Muscle of arm (tissue), 12 donors: ENCODE measurements around the gene PLCH1. TPM values are rescaled to one million over a fixed set of nuclear protein-coding genes. Genes with fewer than 3 reads are reported as not detected.

Experiments used
- DNase-seq: peaks from one replicate; pipeline ENCODE4 v3.0.0-alpha.2; 2013
- polyA plus RNA-seq, 12 donors: library from polyadenylated mRNA; unstranded; fragments of 120-200 nt; gene quantifications; one replicate each; pipeline ENCODE4 v1.2.1, GENCODE V29; 2013; ENCODE audit not compliant: insufficient read length in 12 of 12

PLCH1 gene
- polyA plus RNA-seq, 12 donors = 0.20 to 0.97 (median 0.40) TPM; not detected in 2

- DNase-seq = no peak
Observed at GRCh38 chr3:155481591-155481990, 263.3 kb downstream of the PLCH1 start.

GRCh38 chr3:155481089-155481488 lies 263.8 kb downstream of the PLCH1 start:
- DNase-seq = no peak

- DNase-seq = no peak
Observed at GRCh38 chr3:155465664-155466063, 279.2 kb downstream of the PLCH1 start.

- DNase-seq = no peak
Observed at GRCh38 chr3:155462672-155463071, 282.2 kb downstream of the PLCH1 start.

DNA sequence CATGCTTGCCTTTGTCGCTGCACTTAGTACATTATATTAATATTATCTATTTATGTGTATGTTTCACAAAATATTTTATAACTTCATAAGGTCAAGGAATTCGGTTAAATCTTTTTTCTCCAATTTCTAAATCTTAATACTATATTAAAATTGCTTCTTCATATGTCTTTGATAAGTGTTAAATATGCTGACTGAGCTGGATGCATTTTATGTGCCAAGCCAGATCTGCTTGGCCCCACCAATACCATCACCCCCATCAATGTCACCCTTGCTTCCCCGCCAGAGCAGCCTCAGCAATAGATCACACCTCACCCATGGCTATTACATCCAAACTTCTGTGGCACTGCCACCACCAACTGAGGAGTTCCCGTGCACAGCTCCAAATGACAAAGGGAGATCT lies 287.3 kb downstream of the PLCH1 start:
- no peak for DNase-seq

GRCh38 chr3:155455765-155456164 lies 289.1 kb downstream of the PLCH1 start:
- DNase-seq = no peak

DNA sequence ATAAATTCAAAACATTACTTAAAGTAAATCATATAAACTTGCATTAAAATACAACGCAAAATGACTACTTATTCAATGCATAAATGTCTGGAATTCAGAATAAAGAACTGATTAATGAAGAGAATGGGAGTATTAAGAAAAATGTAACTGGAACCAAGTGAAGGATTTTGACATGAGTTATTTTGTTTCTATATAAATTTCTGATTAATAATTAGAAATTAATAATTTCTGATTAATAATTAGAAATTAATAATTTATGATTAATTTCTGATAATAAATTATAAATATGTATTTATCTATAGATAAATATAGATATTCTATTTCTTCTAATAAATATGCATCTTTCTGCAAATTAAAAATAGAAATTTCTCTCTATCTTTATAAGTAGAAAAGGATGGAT lies 291.4 kb downstream of the PLCH1 start:
- DNase-seq = no peak

DNA sequence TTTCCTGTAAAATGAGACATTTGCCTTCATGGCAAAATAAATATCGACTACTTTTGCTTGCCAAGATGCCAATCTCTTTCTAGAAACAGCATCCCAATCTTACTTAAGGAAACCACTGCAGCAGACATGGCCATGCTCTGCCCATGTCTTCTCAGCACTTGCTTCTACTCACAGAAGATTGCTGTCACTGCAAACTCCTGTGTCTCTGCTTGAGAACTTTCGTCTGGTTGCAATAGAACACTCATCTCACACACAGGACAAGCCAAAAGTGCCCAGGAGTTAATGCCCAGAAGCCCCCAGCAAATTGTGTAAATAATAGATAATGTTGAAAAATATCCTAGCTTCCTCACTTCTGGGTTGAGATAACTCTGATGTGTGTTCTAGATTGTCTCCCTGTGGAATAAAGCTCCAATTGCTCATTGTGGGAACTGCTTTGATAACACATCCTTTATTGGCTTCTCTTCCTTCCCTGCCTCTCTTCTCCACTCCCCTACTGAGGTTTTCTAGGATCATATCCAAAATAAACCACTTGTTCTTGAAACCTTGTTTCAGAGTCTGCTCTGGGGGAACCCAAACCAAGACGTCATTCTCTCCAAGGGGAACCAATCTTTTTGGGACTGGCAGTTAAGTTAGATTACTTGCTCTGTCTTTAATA lies 295.1 kb downstream of the PLCH1 start:
- no peak for DNase-seq

DNA sequence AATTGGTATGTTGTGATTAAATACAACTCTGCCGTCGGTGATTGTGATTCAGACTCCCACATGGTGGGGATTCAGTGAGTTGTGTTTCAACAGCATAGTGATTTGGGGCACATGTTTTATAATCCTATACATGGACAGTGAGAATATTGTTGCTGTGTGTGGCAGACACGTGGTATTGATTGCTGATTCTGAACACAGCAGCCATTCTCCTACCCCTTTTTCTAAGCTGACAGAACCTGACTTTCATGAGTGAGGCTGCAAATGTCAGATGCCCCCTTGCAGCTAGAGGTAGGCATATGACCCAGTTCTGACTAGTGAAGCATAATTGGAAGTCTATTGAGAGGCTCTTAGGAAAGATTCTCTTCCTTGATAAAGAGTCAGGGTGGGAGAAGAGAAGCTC lies 296.3 kb downstream of the PLCH1 start:
- DNase-seq = no peak

DNA sequence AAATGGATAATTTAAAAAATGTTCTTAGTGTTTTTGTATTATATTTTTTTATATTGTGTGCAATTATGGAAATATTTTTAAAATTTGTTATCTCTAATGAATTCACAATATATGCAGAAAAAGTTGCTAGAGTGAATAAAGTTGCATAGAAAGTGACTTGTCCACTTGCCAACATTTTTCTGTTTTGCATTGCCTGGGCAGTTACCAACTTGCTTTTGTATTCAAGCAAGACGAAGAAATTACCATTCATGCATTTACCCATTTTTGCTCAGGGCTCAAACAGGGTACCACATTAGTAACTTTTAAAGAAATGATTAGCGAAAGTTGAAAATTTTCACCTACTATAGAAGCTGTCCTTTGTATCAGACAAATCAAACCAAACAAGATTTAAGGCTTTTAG lies 298.5 kb downstream of the PLCH1 start:
- DNase-seq = no peak

DNA sequence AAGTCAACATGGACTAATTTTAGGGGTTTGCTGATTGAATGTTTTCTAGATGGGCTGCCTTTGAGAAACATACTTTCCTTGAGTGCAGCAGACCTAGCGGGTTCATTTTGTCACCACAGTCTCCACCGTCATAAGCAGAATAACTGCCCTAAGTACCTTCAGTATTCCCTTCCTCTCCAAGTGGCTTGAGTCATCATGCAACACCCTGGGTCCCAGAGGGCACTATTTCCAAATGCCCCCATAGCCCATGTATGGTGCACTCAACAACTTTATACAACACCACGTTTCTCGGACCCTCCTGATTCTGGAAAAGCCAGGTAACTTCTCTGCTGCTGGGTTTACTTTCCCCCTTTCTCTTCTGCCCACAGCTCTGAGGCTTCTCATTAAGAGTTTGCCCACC lies 300.1 kb downstream of the PLCH1 start:
- DNase-seq = no peak

DNA sequence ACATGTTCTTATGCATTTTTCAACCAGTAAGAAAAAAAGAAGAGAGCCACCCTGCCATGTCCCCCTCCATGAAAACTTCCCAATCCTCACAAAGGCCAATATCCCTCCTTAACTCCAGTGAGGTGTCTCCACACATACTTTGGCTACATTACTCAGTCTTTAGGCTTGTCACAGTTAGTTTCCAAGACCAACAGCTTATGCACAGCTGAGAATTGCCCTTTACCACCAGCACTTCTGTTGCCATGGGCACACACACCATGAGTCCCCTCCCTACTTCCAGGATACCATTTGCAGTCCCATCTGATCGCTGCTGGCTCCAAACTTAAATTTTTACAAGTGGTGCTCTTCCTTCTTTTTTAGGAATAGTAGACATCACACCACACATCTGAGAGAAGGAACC lies 301.1 kb downstream of the PLCH1 start:
- no peak for DNase-seq

GRCh38 chr3:155442072-155442471 lies 302.8 kb downstream of the PLCH1 start:
- no peak for DNase-seq

DNA sequence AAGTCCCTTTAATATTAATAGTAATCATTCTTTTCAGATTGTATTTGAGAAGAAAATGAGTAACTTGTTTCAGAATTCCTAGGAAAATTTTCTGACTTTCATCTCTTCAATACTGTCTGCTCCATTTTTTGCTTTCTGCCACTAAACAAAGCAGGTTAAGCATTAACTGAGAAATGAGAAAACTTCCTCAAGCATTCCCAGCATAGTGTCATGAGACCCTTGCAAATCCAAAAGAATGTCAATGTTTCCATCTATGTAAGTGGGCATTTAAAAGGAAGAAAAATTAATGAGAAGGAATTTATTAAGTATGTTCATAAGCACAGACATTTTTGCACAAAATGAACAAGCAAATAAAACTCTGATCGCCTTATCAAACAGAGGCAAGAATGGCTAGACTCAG lies 303.4 kb downstream of the PLCH1 start:
- DNase-seq = no peak

DNA sequence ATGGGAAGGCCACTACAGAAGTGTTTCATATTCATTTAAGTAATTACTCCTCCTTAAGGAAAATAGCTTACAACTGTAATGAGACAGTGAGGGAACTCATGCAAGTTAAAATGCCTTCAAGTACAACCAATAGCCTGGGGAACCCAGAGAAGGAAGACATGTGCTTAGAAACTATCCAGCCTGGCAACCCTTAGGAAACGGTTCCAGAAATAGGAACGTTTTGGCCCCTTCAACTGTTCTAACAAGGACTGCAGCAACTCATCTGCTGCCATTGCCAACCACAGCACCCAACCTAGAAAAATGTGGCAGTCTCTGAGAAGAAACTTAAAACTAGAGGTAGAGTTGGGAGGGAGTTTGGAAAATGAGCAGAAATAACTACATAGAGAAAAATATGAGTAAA lies 303.8 kb downstream of the PLCH1 start:
- DNase-seq = no peak

DNA sequence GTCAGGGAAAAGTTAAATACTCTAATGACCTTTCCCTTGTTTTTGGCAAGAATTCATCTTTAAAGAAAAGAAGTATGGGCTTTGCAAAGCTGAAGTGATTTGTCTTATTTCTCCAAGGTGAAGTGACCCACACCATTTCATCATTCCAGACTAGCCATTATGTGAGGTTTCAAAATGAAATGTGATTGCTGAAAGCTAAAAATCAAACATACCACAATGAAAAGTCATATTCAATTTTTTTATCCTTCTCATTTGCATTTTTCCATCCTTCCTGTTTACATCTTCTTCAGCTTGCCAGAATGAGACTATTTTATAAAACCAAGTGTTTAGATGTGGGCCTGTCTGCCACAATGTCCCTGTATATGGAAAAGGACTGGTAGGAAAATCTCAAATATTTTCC lies 309.1 kb downstream of the PLCH1 start:
- DNase-seq = no peak

- no peak for DNase-seq
Observed at GRCh38 chr3:155431856-155432570, 312.9 kb downstream of the PLCH1 start.

GRCh38 chr3:155428563-155428962 lies 316.3 kb downstream of the PLCH1 start:
- DNase-seq = no peak

DNA sequence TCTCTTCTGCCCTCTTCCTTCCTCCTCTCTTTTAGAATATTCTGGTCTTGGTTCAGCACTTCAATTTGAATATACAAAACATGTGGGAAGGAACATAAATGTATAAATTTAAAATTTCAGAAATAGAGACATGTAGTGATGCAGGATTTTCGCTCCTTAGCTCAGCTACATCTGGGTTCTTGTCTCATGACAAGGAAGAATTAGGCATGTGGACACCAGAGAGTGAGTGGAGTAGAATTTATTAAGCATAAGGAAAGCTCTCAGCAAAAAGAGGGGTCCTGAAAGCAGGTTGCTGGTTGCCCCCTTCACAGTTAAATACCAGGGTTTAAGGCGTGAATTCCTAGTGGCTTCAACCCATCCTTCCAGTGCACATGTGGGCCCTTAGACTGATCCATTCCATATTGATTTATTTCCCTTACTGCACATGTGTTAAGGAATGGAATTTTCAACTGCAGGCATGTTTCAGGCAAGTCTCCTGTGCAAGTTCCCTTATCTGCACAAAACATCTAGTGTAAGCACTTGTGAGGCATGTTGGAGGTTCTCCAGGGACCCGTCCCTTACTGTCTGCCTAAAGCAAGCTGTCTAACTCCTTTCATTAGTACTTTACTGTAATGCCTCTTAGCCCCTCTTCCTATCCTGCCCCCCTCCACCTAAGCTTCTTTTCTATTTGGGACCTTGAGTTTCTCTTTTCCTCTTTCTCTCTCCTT lies 318.2 kb downstream of the PLCH1 start:
- DNase-seq = no peak

DNA sequence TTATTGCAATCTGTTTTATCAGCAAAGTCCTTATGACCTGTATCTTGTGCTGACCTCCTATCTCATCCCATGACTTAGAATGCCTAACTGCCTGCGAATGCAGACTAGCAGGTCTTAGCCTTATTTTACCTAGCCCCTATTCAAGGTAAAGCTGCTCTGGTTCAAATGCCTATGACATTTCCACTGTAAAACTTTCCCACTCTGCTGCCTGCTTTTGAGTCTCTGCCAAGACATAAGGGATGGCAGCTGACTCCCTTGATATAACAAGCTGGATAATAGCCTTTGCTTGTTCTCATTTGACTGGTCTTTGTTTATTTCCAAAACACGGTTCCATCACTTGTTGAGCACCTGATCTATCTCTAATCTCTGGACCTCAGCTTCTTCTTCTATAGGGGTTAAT lies 319.5 kb downstream of the PLCH1 start:
- DNase-seq = no peak

GRCh38 chr3:155424323-155424710 lies 320.6 kb downstream of the PLCH1 start:
- no peak for DNase-seq

- no peak for DNase-seq
Observed at GRCh38 chr3:155423526-155424322, 321.1 kb downstream of the PLCH1 start.
